Heart right ventricle (tissue), 16 donors: ENCODE results near the gene ADAM8. TPM values are rescaled to one million over a fixed set of nuclear protein-coding genes. Genes with fewer than 3 reads are reported as not detected.

Source experiments
- ATAC-seq, 8 donors: fragments of 200-7000 bp; cut with Tn5 transposase; one replicate each; pipeline ENCODE4 v1.9.1; 2020; ENCODE audit warnings: mild to moderate bottlenecking in 8 of 8, moderate library complexity in 8 of 8, moderate number of reproducible peaks in 1 of 8
- DNase-seq, 2 donors: peaks; one replicate each; pipeline ENCODE4 v3.0.0-alpha.2; 2020
- H3K27ac ChIP-seq, 10 donors: fragments of 200-600 bp; sonication (generic) in 2 of 10; one replicate each; pipeline versions ENCODE4 v1.5.0 to v1.8.0; 2020 to 2022; ENCODE audit warnings: mild to moderate bottlenecking in 3 of 10
- H3K27me3 ChIP-seq, 7 donors: fragments of 200-600 bp; one replicate each; pipeline ENCODE4 v1.8.0; 2021 to 2022; ENCODE audit warnings: mild to moderate bottlenecking in 2 of 7
- H3K36me3 ChIP-seq, 9 donors: fragments of 200-600 bp; sonication (generic) in 1 of 9; one replicate each; pipeline versions ENCODE4 v1.5.0 to v1.8.0; 2020 to 2022; ENCODE audit warnings: mild to moderate bottlenecking in 2 of 9
- H3K4me1 ChIP-seq, 9 donors: fragments of 200-600 bp; sonication (generic) in 1 of 9; one replicate each; pipeline versions ENCODE4 v1.5.0 to v1.8.0; 2020 to 2022; ENCODE audit warnings: mild to moderate bottlenecking in 4 of 9
- H3K4me3 ChIP-seq, 10 donors: fragments of 200-600 bp; sonication (generic) in 2 of 10; one replicate each; pipeline versions ENCODE4 v1.5.0 to v1.8.0; 2020 to 2022; ENCODE audit warnings: mild to moderate bottlenecking in 7 of 10, moderate library complexity in 2 of 10
- H3K9me3 ChIP-seq, 11 donors: fragments of 200-600 bp in 10 of 11; sonication (generic) in 2 of 11; one replicate each; pipeline versions ENCODE4 v1.5.0 to v1.8.0; 2013 to 2022; ENCODE audit warnings: mild to moderate bottlenecking in 2 of 11, control low read depth in 1 of 11, moderate library complexity in 1 of 11
- WGBS, 2 donors: extraction: QIAGEN DNeasy Blood & Tissue Kit; methylation state at CpG; one replicate each; pipeline ENCODE4 v1.1.7; 2013; ENCODE audit warnings: inconsistent platforms in 1 of 2; 5-methylcytosine and 5-hydroxymethylcytosine counted together
- intact Hi-C, 10 donors: fragments of 100-400 bp; cut with DNase I; formaldehyde crosslinking; loops; one replicate each; pipeline versions ENCODE4 v1.11.1 to v1.14.2; 2022
- polyA plus RNA-seq, 2 donors: library from polyadenylated mRNA; stranded (reverse); fragments of 200-250 nt; gene quantifications; one replicate each; pipeline ENCODE4 v1.2.3, GENCODE V29; 2013
- total RNA-seq, 10 donors: library from RNA; stranded (reverse); fragmentation: NEBNext Ultra II Directional in 3 of 10; extraction: Animal tissue kit (Norgen Biotek cat#: 25700) in 3 of 10; gene quantifications; one replicate each; pipeline versions ENCODE4 v1.2.1 to v1.2.4, GENCODE V29; 2021 to 2023
- TF ChIP-seq, protein P1 (sequence below), 9 donors: fragments of 200-600 bp; sonication (generic) in 2 of 9; IDR thresholded peaks; one replicate each; pipeline versions ENCODE4 v1.5.0 to v1.8.0; 2021 to 2022; ENCODE audit warnings: antibody characterized with exemption in 9 of 9, mild to moderate bottlenecking in 5 of 9, moderate library complexity in 1 of 9
- donor health status: Arrhythmogenic right ventricular cardiomyopathy.
- donor health status: ischemic (EF 13 %, LVEDD 7.1; RV severe dilation, severe dysfunction).
- donor health status: healthy with polysubstance abuse.
- donor health status: DM: no; HTN: yes; CAD: no.
- donor health status: DM: no; HTN: no; CAD: no.
- donor health status: ischemic (EF 25% LVEDD 6.9; RV normal size, moderate dysfunction).
- donor health status: ischemic (EF 25% LVEDD 5.7; RV mildly dilated, moderate dysfunction).
- donor health status: healthy.
- donor health status: DM: yes; HTN: yes; CAD: no.
- donor health status: Ischemic cardiomyopathy.
- donor health status: ischemic (EF 35%, LVEDD 5.7; RV mildly dilated, moderate dysfunction).
- donor health status: nonischemic (EF 11% LVEDD 7.7; RV severe dilation, severe dysfunction).
- donor health status: DM: yes; HTN: yes; CAD: no.
- donor health status: PGD.
- donor health status: ischemic (EF 29% LVEDD 5.4; RV normal size, mild dysfunction).
- donor health status: nonischemic (EF 23%, LVEDD 6.1; RV moderate dilation, normal function).

The ADAM8 gene
- total and polyA plus RNA-seq, 12 donors, result 0.88 to 6.5 (median 1.6) TPM

DNA sequence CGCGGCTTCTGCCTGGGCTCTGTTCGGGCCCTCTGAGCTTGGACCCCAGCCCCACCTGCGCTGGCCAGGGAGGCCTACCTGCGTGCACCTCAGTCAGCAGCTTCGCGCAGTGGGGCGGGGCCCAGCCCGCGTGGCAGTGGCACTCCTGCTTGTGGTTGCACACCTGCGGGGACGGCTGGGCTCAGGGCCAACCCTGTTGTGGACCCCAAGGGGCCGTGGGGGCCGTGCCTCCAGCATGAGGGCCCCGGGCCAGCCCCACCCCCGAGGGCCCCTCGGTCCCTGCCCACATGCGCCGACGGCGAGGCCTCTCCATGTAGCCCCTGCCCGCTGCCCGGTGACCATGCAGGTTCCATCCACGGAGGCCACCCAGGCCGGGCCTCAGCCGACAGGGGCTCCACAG lies 7.3 kb downstream of the ADAM8 start:
- H3K9me3 ChIP-seq, result no peaks in the 10 kb centered on the region
- ATAC-seq (no peak), DNase-seq (no peak)
- TF ChIP-seq, protein P1, sequence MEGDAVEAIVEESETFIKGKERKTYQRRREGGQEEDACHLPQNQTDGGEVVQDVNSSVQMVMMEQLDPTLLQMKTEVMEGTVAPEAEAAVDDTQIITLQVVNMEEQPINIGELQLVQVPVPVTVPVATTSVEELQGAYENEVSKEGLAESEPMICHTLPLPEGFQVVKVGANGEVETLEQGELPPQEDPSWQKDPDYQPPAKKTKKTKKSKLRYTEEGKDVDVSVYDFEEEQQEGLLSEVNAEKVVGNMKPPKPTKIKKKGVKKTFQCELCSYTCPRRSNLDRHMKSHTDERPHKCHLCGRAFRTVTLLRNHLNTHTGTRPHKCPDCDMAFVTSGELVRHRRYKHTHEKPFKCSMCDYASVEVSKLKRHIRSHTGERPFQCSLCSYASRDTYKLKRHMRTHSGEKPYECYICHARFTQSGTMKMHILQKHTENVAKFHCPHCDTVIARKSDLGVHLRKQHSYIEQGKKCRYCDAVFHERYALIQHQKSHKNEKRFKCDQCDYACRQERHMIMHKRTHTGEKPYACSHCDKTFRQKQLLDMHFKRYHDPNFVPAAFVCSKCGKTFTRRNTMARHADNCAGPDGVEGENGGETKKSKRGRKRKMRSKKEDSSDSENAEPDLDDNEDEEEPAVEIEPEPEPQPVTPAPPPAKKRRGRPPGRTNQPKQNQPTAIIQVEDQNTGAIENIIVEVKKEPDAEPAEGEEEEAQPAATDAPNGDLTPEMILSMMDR (IDR thresholded peaks at IDR 0.05), result no peak
- no peak overlapping the region for H3K27ac ChIP-seq
- intact Hi-C loops, result no loop called here
- H3K36me3 ChIP-seq, result peaks cover 0 to 70% (median 0%) of the 10 kb centered on the region in 9 donors
- H3K4me1 ChIP-seq, result peaks cover 0 to 2% (median 0%) of the 10 kb centered on the region in 9 donors
- peaks cover 0 to 4% (median 0%) of the 10 kb centered on the region in 7 donors for H3K27me3 ChIP-seq
- H3K4me3 ChIP-seq, result no peak overlapping the region
- WGBS, 2 donors, result 88 to 90% methylated on average over 24 to 26 of the region's 26 CpGs

DNA sequence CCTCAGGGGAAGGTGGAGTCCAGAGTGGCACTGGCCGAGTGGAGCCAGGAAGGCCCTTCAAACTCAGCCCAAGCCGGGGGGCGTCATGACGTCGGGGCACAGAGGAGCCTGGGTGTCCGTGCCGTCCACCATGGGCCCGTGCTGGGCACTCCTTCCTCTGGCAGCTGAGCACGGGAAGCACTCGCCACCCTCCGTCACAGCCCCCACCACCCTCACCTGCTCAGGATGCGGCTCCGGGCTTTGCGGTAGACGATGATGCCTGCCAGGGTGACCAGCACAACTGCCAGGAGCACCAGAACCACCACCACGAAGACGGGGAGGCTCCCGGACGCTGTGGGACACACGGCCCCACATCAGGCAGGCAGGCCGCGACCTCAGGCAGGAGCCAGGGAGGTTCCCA lies 8.1 kb downstream of the ADAM8 start:
- peaks cover 0 to 64% (median 0%) of the 10 kb centered on the region in 9 donors for H3K36me3 ChIP-seq
- ATAC-seq (no peak), DNase-seq (no peak)
- peaks cover 0 to 11% (median 0%) of the 10 kb centered on the region in 9 donors for H3K4me1 ChIP-seq
- no peak overlapping the region for H3K4me3 ChIP-seq
- intact Hi-C loops, result no loop called here
- no peaks in the 10 kb centered on the region for H3K9me3 ChIP-seq
- TF ChIP-seq, protein P1 (IDR thresholded peaks at IDR 0.05), result no peak
- no peaks in the 10 kb centered on the region for H3K27me3 ChIP-seq
- 91 to 96% methylated on average over 22 of the region's 22 CpGs for WGBS, 2 donors
- no peak overlapping the region for H3K27ac ChIP-seq

DNA sequence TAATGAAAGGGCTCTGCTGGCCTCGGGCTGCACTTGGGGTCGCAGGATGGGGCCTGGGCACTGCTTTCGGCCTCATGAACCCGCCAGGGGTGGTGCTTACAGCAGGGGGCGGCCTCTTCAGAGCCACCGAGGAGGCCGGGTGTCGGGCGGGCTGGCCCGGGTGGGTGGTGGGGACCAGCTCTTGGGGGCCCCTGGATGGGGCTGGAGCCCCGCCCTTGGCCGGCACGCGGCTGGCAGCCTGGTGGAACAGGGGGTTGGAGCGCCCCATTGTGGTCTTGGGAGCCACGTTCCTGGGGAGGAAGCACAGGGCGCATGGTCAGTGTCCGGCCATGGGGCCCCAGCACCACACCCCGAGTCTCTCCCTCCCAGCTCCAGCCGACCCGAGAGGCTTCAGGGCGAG lies 8.8 kb downstream of the ADAM8 start:
- Histone ChIP-seq H3K9me3 (no peaks in the 10 kb centered on the region), H3K4me1 (peaks cover 0 to 14% (median 0%) of the 10 kb centered on the region in 9 donors), H3K27me3 (no peaks in the 10 kb centered on the region), H3K36me3 (peaks cover 0 to 59% (median 0%) of the 10 kb centered on the region in 9 donors), H3K27ac (no peak overlapping the region), H3K4me3 (no peak overlapping the region)
- TF ChIP-seq, protein P1 (IDR thresholded peaks at IDR 0.05), result no peak
- ATAC-seq, result no peak
- intact Hi-C loops, result no loop called here
- WGBS, 2 donors, result 88 to 89% methylated on average over 19 to 22 of the region's 22 CpGs
- no peak for DNase-seq

DNA sequence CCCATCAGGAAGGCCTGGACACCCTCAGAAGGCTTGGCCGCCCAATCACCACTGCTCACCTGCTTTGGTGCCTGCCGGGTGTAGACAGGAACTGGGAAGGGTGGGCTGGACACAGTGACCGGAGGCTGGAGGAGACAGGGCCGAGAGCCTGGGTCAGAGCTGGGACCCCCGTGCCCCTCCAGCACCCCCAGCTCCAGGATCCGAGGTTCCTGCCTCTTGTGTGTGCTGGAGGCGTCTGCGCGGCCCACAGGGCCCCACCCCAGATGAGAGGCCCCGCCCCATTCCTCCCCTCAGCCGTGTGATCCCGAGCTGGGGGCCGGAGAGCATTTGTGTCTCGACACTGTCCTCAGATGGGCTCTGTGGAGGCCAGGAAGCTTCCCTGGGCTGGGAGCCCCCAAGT lies 9.4 kb downstream of the ADAM8 start:
- 74 to 81% methylated on average over 14 of the region's 14 CpGs for WGBS, 2 donors
- H3K9me3 ChIP-seq, result no peaks in the 10 kb centered on the region
- peaks cover 4 to 20% (median 5%) of the 10 kb centered on the region in 9 donors for H3K4me1 ChIP-seq
- no peak for DNase-seq
- intact Hi-C loops, result no loop called here
- no peak overlapping the region for H3K27ac ChIP-seq
- H3K36me3 ChIP-seq, result peaks cover 0 to 56% (median 0%) of the 10 kb centered on the region in 9 donors
- ATAC-seq, result no peak
- no peaks in the 10 kb centered on the region for H3K27me3 ChIP-seq
- no peak overlapping the region for H3K4me3 ChIP-seq
- TF ChIP-seq, protein P1 (IDR thresholded peaks at IDR 0.05), result no peak
